Measurements from ENCODE around the gene COQ6.

- TF ChIP-seq CTCF (conservative IDR thresholded peaks at IDR 0.05 in 1 of 2, IDR thresholded peaks at IDR 0.05 in 1 of 2; ENCODE audit: extremely low read depth in 1 of 2, insufficient read depth in 1 of 2, low read depth in 1 of 2, low read length in 2 of 2) (no peak), EZH2 (IDR thresholded peaks at IDR 0.05; ENCODE audit: borderline replicate concordance, low read length) (no peak)
These were observed 5.6 kb downstream of the COQ6 start for GRCh38 chr14:73955674-73956073.
